Epithelial cell of proximal tubule (primary cell): ENCODE results near the gene PWWP2B. TPM values are rescaled to one million over a fixed set of nuclear protein-coding genes. Genes with fewer than 3 reads are reported as not detected.

Experiments
- DNase-seq: peaks from one replicate; pipeline ENCODE4 v3.0.0-alpha.2; 2011; ENCODE audit warnings: low read depth
- H3K4me3 ChIP-seq: 2 replicates; pipeline ENCODE4 v1.5.1; 2011; ENCODE audit warnings: low read depth, mild to moderate bottlenecking, low read length
- total RNA-seq: library from RNA; depleted of rRNA; stranded (reverse); fragments of >200 nt; gene quantifications from 2 replicates; pipeline ENCODE4 v1.2.3, GENCODE V29; 2015
- TF ChIP-seq, protein P1 (sequence below): conservative IDR thresholded peaks from 2 replicates; pipeline ENCODE4 v1.5.1; 2012; ENCODE audit warnings: low read depth, mild to moderate bottlenecking, low read length

Gene PWWP2B
- total RNA-seq, 1 donor from 2014 or later, result 11.0 TPM

DNA sequence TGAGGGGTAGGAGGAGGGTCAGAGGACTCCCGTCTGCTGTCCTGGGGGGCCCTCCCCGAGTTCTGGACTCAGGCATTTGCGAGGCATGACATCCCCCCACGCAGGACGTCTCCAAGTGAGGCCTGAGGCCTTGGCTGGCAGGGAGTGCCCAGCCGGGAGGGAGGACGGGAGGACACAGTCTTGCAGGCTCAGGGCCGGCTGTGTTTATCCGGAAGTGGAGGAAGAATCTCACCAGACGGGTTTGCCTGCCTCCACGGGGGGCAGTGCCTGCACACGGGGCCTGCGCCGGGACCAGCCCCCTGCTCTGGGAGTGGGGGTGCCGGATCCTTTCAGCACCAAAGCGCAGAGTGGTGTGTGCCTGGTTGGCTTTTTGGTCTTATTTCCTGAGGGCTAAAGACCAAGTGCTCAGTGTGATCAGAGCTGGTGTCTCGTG, 10.9 kb downstream of the PWWP2B start:
- TF ChIP-seq, protein P1, sequence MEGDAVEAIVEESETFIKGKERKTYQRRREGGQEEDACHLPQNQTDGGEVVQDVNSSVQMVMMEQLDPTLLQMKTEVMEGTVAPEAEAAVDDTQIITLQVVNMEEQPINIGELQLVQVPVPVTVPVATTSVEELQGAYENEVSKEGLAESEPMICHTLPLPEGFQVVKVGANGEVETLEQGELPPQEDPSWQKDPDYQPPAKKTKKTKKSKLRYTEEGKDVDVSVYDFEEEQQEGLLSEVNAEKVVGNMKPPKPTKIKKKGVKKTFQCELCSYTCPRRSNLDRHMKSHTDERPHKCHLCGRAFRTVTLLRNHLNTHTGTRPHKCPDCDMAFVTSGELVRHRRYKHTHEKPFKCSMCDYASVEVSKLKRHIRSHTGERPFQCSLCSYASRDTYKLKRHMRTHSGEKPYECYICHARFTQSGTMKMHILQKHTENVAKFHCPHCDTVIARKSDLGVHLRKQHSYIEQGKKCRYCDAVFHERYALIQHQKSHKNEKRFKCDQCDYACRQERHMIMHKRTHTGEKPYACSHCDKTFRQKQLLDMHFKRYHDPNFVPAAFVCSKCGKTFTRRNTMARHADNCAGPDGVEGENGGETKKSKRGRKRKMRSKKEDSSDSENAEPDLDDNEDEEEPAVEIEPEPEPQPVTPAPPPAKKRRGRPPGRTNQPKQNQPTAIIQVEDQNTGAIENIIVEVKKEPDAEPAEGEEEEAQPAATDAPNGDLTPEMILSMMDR, result no peak
- no peak for DNase-seq
- no peak overlapping the region for H3K4me3 ChIP-seq

DNA sequence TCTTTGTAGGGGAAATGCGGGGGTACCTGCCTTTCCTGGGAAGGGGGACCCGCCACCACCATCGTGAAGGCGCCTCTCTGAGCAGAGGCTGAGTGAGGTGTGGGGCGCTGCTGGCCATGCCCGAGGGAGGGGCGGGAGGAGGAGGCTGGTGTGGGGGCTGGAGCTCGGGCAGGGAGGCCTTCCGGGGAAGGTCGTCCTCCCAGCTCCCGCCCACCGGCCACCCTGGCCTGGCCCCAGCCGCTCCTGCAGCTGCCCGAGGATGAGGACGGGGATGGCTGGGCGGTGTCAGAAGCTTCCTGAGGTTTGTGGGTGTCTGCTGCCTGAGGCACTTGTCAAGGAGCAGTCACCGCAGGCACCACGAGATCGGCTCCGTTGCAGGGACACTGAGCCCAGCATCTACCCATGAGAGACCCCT, 11.4 kb downstream of the PWWP2B start:
- DNase-seq, result no peak
- no peak overlapping the region for H3K4me3 ChIP-seq
- TF ChIP-seq, protein P1, result no peak

DNA sequence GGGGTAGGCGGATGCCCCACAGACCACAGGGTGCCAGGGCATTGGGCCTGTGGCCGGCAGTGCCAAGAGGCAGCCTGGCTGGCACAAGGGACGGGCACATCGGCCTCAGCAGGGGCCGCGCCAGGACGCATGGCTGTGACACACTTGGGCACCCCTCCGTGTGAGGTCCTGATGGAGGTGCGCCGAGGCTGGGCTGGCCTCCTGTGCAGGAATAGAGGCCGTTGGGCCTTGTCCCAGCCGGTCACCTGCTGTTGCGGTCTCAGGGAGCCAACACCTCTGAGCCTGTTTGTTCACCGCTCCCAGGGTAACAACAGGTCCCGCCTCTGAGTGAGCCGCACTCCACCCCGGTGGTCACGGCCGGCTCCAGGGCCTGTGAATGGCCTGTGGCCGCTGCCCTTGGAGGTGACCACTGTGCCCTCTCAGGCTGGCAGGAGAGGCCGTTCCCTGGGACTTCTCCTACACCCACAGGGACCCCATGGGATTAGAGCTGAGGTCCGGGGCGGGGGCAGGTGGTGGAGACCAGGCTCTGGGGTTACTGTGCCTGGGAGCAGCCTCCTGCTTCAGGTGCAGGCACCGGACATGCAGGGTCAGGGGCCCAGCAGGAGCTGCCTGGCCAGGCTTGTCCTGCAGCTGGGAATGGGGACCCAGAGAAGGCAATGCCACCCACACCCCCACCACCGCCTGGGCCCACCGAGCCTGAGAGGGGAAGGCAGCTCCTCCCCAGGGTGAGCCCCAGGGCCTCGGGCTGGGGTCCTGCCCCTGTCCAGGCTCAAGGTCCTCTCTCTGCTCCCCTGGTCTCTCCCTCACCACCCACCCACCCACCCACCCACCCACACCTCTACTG, 12.0 kb downstream of the PWWP2B start:
- TF ChIP-seq, protein P1, result no peak
- no peak overlapping the region for H3K4me3 ChIP-seq
- no peak for DNase-seq

DNA sequence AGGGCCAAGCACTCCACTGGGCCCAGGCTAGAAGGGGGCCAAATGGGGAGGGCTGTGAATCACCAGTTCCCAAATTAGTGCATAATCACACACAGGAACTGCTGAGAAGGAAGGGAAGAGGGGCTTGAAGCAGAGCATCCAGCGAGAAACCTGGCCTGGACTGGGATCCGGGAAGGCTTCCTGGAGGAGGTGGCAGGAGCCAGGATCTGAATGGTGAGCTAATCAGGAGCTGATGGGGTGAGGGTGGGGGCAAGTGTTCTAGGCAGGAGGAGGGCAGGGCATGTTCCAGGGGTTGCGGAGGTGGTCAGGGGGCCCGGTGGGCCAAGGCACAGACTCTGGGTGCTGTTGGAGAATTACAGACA, 12.6 kb downstream of the PWWP2B start:
- no peak for DNase-seq
- TF ChIP-seq, protein P1, result no peak
- H3K4me3 ChIP-seq, result no peak overlapping the region

DNA sequence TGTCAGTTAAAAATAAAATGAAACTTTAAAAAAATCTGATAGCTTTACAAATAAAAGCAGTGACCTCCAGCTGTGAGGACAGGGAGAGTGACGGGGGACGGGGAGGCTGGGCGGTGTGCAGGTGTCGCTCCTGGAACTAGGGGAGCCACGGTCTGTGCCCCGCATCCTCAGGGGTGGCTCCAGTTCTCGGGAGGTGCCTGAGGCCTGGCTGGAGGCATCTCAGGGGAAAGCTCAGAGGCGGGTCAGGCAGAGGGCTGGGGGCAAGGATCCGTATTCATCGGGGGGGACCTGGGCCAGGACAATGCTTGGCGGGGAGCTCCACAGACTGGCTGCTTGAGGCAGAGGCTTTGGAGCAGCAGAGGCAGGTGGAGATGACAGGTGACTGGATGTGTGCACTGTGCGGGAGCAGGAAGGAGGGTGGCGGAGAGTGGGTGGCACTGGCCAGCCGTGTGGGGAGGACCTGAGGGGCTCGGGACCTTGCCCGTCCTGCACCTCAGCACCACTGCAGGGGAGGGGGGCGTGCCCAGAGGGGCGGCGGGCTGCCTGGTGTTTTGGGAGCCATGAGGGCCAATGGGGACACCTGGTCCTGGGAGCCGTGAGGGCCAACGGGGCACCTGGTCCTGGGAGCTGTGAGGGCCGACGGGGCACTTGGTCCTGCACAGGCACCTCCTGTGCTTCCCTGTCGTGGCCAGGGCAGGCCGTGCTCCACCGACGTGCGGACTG, 13.2 kb downstream of the PWWP2B start:
- TF ChIP-seq, protein P1, result no peak
- no peak for DNase-seq

DNA sequence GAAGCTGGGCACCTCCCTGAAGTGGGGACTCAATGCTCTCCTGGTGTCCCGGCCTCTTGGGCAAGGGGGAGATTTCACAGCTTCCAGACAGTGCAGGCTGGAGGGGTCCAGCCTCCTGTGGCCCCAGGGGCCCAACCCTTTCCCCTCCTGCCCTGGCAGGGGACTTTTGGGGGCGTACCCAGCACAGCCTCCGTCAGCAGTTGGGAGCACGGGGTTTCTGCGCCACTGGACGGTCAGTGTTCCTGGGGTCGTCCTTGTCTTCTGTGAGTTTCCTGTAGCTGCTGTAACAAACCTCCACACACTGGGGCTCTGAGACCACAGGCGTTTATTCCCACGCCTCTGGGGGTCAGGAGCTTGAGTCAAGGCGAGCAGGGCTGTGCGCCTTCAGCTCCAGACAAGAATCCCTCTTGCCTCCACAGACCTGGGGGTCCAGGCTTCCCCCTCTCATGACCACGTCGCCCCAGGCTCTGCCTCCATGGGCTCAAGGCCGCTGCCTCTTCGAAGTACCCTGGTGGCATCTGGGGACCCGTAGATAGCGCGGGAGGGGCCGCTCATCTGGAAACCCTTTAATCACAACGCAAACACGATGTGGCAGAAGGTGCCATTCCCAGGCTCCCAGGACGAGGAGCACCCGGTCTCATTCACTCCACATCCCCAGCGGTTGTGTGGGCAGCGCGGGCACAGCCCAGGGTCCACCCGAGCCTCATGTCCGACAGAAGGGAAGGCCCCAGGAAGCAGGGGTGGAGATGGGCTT, 14.0 kb downstream of the PWWP2B start:
- TF ChIP-seq, protein P1, result no peak
- DNase-seq, result no peak
- H3K4me3 ChIP-seq, result no peak overlapping the region

More for the DNA sequence above, 13.2 kb downstream of the PWWP2B start:
- no peak overlapping the region for H3K4me3 ChIP-seq
